HEK293 (cell line): Measurements from ENCODE around the gene TPRG1.

Experiments
- AEBP2 ChIP-seq: fragments of 450-650 bp; formaldehyde crosslinking; IDR thresholded peaks from 2 replicates; pipeline ENCODE4 v1.5.1; 2016; ENCODE audit warnings: missing biosample characterization, missing genetic modification characterization, borderline replicate concordance
- ATF2 ChIP-seq: fragments of 450-650 bp; formaldehyde crosslinking; IDR thresholded peaks from 2 replicates; pipeline ENCODE4 v1.5.1; 2016; ENCODE audit warnings: missing biosample characterization, missing genetic modification characterization, low read depth
- BCL6B ChIP-seq: fragments of 450-650 bp; formaldehyde crosslinking; IDR thresholded peaks from 2 replicates; pipeline ENCODE4 v1.5.1; 2017; ENCODE audit warnings: missing biosample characterization, missing genetic modification characterization
- HOXD13 ChIP-seq: sonication (generic); formaldehyde crosslinking; IDR thresholded peaks from 2 replicates; pipeline ENCODE4 v1.8.0; 2022; ENCODE audit warnings: missing genetic modification reagents, borderline replicate concordance
- KLF8 ChIP-seq: fragments of 450-650 bp; formaldehyde crosslinking; IDR thresholded peaks from 2 replicates; pipeline ENCODE4 v1.5.1; 2016; ENCODE audit warnings: missing biosample characterization, missing genetic modification characterization
- KLF9 ChIP-seq: fragments of 450-650 bp; formaldehyde crosslinking; IDR thresholded peaks from 2 replicates; pipeline ENCODE4 v1.5.1; 2016; ENCODE audit warnings: missing biosample characterization, missing genetic modification characterization, low read depth
- PRDM1 ChIP-seq: fragments of 450-650 bp; formaldehyde crosslinking; IDR thresholded peaks from 2 replicates; pipeline ENCODE4; 2016; ENCODE audit warnings: missing biosample characterization, missing genetic modification characterization
- RBAK ChIP-seq: fragments of 450-650 bp; formaldehyde crosslinking; IDR thresholded peaks from 2 replicates; pipeline ENCODE4 v1.5.1; 2016; ENCODE audit warnings: missing biosample characterization, missing genetic modification characterization
- SP2 ChIP-seq: fragments of 450-650 bp; formaldehyde crosslinking; IDR thresholded peaks from 2 replicates; pipeline ENCODE4 v1.5.1; 2016; ENCODE audit warnings: missing biosample characterization, missing genetic modification characterization
- SP3 ChIP-seq: fragments of 450-650 bp; formaldehyde crosslinking; IDR thresholded peaks from 2 replicates; pipeline ENCODE4 v1.5.1; 2016; ENCODE audit warnings: missing biosample characterization, missing genetic modification characterization
- TCF7L2 ChIP-seq: IDR thresholded peaks from 2 replicates; pipeline ENCODE4 v1.6.1; 2011; ENCODE audit warnings: low read depth, mild to moderate bottlenecking, inconsistent platforms, low read length, moderate library complexity, borderline replicate concordance
- TRIM28 ChIP-seq: IDR thresholded peaks from 2 replicates; pipeline ENCODE4 v1.6.1; 2011; ENCODE audit warnings: low read length, control low read depth, borderline replicate concordance
- ZBTB48 ChIP-seq: fragments of 450-650 bp; formaldehyde crosslinking; IDR thresholded peaks from 2 replicates; pipeline ENCODE4 v1.5.1; 2016; ENCODE audit warnings: missing biosample characterization, missing genetic modification characterization
- ZBTB8A ChIP-seq: fragments of 450-650 bp; formaldehyde crosslinking; IDR thresholded peaks from 2 replicates; pipeline ENCODE4 v1.5.1; 2016; ENCODE audit warnings: missing biosample characterization, missing genetic modification characterization
- ZFP41 ChIP-seq: fragments of 450-650 bp; formaldehyde crosslinking; IDR thresholded peaks from 2 replicates; pipeline ENCODE4 v1.5.1; 2016; ENCODE audit warnings: missing biosample characterization, missing genetic modification characterization, borderline replicate concordance
- ZNF169 ChIP-seq: fragments of 450-650 bp; formaldehyde crosslinking; IDR thresholded peaks from 2 replicates; pipeline ENCODE4 v1.5.1; 2016; ENCODE audit warnings: missing biosample characterization, missing genetic modification characterization
- ZNF184 ChIP-seq: fragments of 450-650 bp; IDR thresholded peaks from 2 replicates; pipeline ENCODE4 v1.5.1; 2018; ENCODE audit warnings: missing biosample characterization, mild to moderate bottlenecking, missing genetic modification characterization
- ZNF211 ChIP-seq: fragments of 450-650 bp; formaldehyde crosslinking; IDR thresholded peaks from 2 replicates; pipeline ENCODE4 v1.5.1; 2016; ENCODE audit warnings: low read depth, missing biosample characterization, missing genetic modification characterization
- ZNF239 ChIP-seq: fragments of 450-650 bp; formaldehyde crosslinking; IDR thresholded peaks from 2 replicates; pipeline ENCODE4 v1.5.1; 2016; ENCODE audit warnings: missing biosample characterization, missing genetic modification characterization
- ZNF266 ChIP-seq: fragments of 450-650 bp; formaldehyde crosslinking; IDR thresholded peaks from 2 replicates; pipeline ENCODE4 v1.5.1; 2016; ENCODE audit warnings: missing biosample characterization, missing genetic modification characterization, low read depth
- ZNF366 ChIP-seq: fragments of 450-650 bp; formaldehyde crosslinking; conservative IDR thresholded peaks from 2 replicates; pipeline ENCODE4 v1.5.1; 2016; ENCODE audit warnings: missing biosample characterization, missing genetic modification characterization
- ZNF37A ChIP-seq: fragments of 450-650 bp; IDR thresholded peaks from 2 replicates; pipeline ENCODE4 v1.5.1; 2018; ENCODE audit warnings: missing biosample characterization, missing genetic modification characterization
- ZNF488 ChIP-seq: fragments of 450-650 bp; formaldehyde crosslinking; IDR thresholded peaks from 2 replicates; pipeline ENCODE4 v1.5.1; 2016; ENCODE audit warnings: missing biosample characterization, missing genetic modification characterization
- ZNF510 ChIP-seq: fragments of 450-650 bp; formaldehyde crosslinking; IDR thresholded peaks from 2 replicates; pipeline ENCODE4 v1.5.1; 2018; ENCODE audit warnings: mild to moderate bottlenecking, missing genetic modification characterization, missing biosample characterization; ENCODE audit not compliant: insufficient replicate concordance
- ZNF521 ChIP-seq: fragments of 450-650 bp; formaldehyde crosslinking; IDR thresholded peaks from 2 replicates; pipeline ENCODE4 v1.5.1; 2017; ENCODE audit warnings: missing biosample characterization, mild to moderate bottlenecking, missing genetic modification characterization
- ZNF529 ChIP-seq: fragments of 450-650 bp; formaldehyde crosslinking; IDR thresholded peaks from 2 replicates; pipeline ENCODE4 v1.5.1; 2017; ENCODE audit warnings: missing genetic modification characterization, missing biosample characterization; ENCODE audit not compliant: insufficient replicate concordance
- ZNF548 ChIP-seq: fragments of 450-650 bp; formaldehyde crosslinking; IDR thresholded peaks from 2 replicates; pipeline ENCODE4 v1.5.1; 2016; ENCODE audit warnings: missing biosample characterization, missing genetic modification characterization
- ZNF626 ChIP-seq: fragments of 450-650 bp; sonication (Bioruptor Pico); formaldehyde crosslinking; IDR thresholded peaks from 2 replicates; pipeline ENCODE4 v1.5.1; 2018; ENCODE audit warnings: missing biosample characterization, missing genetic modification characterization, inconsistent platforms
- ZNF629 ChIP-seq: fragments of 450-650 bp; formaldehyde crosslinking; IDR thresholded peaks from 2 replicates; pipeline ENCODE4 v1.5.1; 2017; ENCODE audit warnings: missing biosample characterization, missing genetic modification characterization
- ZNF645 ChIP-seq: fragments of 450-650 bp; formaldehyde crosslinking; IDR thresholded peaks from 2 replicates; pipeline ENCODE4; 2016; ENCODE audit warnings: missing biosample characterization, missing genetic modification characterization
- ZNF701 ChIP-seq: fragments of 450-650 bp; formaldehyde crosslinking; IDR thresholded peaks from 2 replicates; pipeline ENCODE4 v1.5.1; 2016; ENCODE audit warnings: missing biosample characterization, missing genetic modification characterization
- ZNF776 ChIP-seq: fragments of 450-650 bp; formaldehyde crosslinking; IDR thresholded peaks from 2 replicates; pipeline ENCODE4 v1.5.0; 2017; ENCODE audit warnings: missing biosample characterization, missing genetic modification characterization, borderline replicate concordance
- ZNF785 ChIP-seq: fragments of 450-650 bp; formaldehyde crosslinking; IDR thresholded peaks from 2 replicates; pipeline ENCODE4 v1.5.1; 2016; ENCODE audit warnings: missing biosample characterization, missing genetic modification characterization
- ZSCAN4 ChIP-seq: fragments of 450-650 bp; formaldehyde crosslinking; IDR thresholded peaks from 2 replicates; pipeline ENCODE4 v1.5.1; 2017; ENCODE audit warnings: missing biosample characterization, missing genetic modification characterization
- ZXDB ChIP-seq: fragments of 450-650 bp; formaldehyde crosslinking; IDR thresholded peaks from 2 replicates; pipeline ENCODE4 v1.5.1; 2016; ENCODE audit warnings: missing biosample characterization, missing genetic modification characterization

Gene TPRG1

GRCh38 chr3:189324538-189325138 lies 152.9 kb downstream of the TPRG1 start (continued):
- TF ChIP-seq ZBTB8A (tag by site-specific recombination) (peak; percentile 20; the same call in 1 of the 2 replicates), ZNF510 (tag by site-specific recombination) (peak; percentile 17), ZNF266 (tag by site-specific recombination) (no peak), TCF7L2 (no peak), ZNF785 (tag by site-specific recombination) (no peak), ZBTB48 (tag by site-specific recombination) (peak; percentile 77; the same call in 1 of the 2 replicates), ZNF626 (tag by site-specific recombination) (peak; percentile 82; the same call in 1 of the 2 replicates), ZNF239 (tag by site-specific recombination) (no peak), TRIM28 (no peak), PRDM1 (no peak), ZSCAN4 (tag by site-specific recombination) (no peak), ZNF521 (no peak), ZNF488 (tag by site-specific recombination) (no peak), ZNF629 (tag by site-specific recombination) (peak; percentile 72), ZXDB (peak; percentile 83), ATF2 (tag by site-specific recombination) (no peak), KLF9 (tag by site-specific recombination) (no peak), ZNF529 (no peak), ZNF645 (no peak), SP2 (0 out of 2 replicates have a peak, but pooled peaks have one; percentile 11), RBAK (tag by site-specific recombination) (no peak), ZNF211 (no peak), ZNF169 (tag by site-specific recombination) (no peak), ZNF184 (tag by site-specific recombination) (peak; percentile 92), ZNF776 (tag by site-specific recombination) (peak; percentile 83; the same call in 1 of the 2 replicates), HOXD13 (CRISPR knock-in tag) (peak; percentile 84; the same call in 1 of the 2 replicates), ZNF37A (tag by site-specific recombination) (peak; percentile 68; the same call in 1 of the 2 replicates), KLF8 (tag by site-specific recombination) (0 out of 2 replicates have a peak, but pooled peaks have one; percentile 57), ZNF548 (no peak), ZNF366 (tag by site-specific recombination) (peak; percentile 73), ZNF701 (tag by site-specific recombination) (no peak), AEBP2 (no peak), SP3 (tag by site-specific recombination) (no peak), BCL6B (tag by site-specific recombination) (no peak; the same call in 1 of the 2 replicates), ZFP41 (tag by site-specific recombination) (no peak)
